ES-I3 (cell line): Measurements from ENCODE around the gene USP7.

ENCODE experiments used
- H3K36me3 ChIP-seq: 2 replicates; pipeline ENCODE4 v1.6.1; 2013; ENCODE audit warnings: mild to moderate bottlenecking, low read length, control low read depth, moderate library complexity; ENCODE audit not compliant: insufficient read depth
- H3K4me1 ChIP-seq: 2 replicates; pipeline ENCODE4 v1.6.1; 2013; ENCODE audit warnings: mild to moderate bottlenecking, control low read depth, low read length; ENCODE audit not compliant: insufficient read depth
- H3K9ac ChIP-seq: 2 replicates; pipeline ENCODE4 v1.6.1; 2013; ENCODE audit warnings: low read depth, mild to moderate bottlenecking, low read length, moderate library complexity
- H3K9me3 ChIP-seq: 2 replicates; pipeline ENCODE4 v1.6.1; 2013; ENCODE audit warnings: mild to moderate bottlenecking, low read length, moderate library complexity; ENCODE audit not compliant: control insufficient read depth, insufficient read depth

USP7 gene

DNA sequence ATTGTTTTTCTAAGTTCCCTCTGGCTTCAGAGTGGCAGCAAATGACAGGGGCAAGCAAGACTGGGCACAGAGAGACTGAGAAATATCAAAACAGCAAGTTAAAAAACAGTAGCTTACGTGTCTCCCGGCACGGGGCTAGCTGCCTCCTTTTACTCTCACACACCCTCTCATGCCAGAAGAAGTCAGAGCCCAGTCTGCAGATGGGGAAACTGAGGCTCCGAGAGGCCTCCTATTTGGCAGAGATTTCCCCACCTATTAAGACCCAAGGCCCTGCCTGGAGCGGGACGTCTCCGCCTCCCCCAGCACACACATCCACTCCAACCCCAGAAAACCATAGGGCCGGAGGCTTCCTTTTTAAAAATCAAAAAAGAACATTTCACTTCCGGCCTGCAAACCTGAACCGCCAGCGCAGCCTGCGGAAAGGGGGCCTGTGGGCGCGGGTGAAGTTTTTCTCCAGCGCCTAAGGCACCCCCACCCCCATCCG, 95.7 kb downstream of the USP7 start:
- Histone ChIP-seq H3K36me3 (no peaks in the 10 kb centered on the region), H3K9ac (peak overlapping the region; percentile 95), H3K9me3 (no peaks in the 10 kb centered on the region), H3K4me1 (peaks cover 34% of the 10 kb centered on the region)

DNA sequence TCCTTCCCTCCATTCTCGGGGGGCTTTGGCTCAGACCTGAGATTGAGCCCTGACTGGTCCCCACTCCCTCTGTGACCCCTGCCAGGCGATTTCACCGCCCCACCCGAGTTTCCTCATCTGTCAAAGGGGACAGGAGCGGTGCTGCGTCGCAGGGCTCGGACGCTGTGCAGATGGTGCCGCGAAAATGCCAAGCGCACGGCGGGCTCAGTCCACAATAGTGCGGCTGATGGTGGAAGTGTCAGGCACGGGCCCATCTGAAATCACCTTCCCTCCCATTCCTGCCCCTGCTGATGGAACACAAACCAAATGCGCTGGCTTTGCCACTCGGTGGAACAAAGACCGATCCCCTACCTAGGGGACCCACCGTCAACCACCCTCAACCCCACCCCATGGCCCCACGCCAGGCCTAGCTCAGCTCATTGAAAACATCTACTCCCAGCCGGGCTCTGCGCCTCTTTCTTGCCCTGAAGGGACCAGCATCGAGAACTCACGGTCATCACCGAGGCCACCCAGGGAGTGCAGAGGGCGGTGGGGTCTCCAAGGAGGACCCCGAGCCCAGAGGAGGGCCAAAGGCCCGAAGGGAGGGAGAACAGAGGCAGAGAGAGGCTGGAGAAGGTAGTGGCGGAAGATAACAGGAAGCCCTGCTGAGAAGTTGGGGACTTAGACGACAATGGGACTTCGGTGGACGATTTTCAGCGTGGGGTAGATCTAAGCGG, 96.3 kb downstream of the USP7 start:
- Histone ChIP-seq H3K36me3 (no peaks in the 10 kb centered on the region), H3K9me3 (no peaks in the 10 kb centered on the region), H3K9ac (peak overlapping the region; percentile 95), H3K4me1 (peaks cover 34% of the 10 kb centered on the region)

- H3K4me1 ChIP-seq: peaks cover 34% of the 10 kb centered on the region
Observed at GRCh38 chr16:8866884-8867215, 96.9 kb downstream of the USP7 start.

DNA sequence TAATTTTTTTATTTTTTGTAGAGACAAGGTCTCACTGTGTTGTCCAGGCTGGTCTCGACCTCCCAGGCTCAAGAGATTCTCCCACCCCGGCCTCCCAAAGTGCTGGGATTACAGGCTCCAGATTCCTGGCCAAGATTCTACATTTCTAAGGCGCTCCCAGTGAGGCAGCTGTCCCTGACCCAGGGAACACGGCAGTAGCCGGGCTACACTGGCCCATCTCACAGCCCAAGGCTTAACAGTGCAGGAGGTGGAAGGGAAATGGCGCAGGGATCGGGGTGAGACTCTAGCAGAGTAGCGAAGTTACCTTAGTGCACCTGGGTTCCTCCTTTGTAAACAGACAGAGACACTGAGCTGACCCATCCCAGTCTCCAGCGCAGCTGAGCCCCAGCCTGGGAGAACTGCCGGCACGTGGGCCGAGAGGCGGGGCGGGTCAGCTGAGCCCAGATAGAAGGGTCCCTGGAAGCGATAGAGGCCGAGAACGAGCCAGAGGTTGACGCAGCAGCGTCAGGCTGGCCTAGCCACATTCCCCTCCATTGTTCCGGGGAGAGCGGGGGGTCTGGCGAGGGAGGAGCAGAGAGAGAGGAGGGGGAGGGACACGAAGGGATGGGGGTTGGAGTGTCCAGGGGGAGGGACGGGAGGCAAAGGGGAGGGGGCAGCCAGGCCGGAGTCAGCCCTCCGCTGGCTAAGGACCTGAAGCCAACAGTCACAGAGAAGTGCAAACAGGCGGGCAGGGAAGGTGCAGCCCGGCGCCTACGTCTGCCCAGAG, 97.4 kb downstream of the USP7 start:
- Histone ChIP-seq H3K9ac (peak overlapping the region; percentile 95), H3K36me3 (no peaks in the 10 kb centered on the region), H3K4me1 (peaks cover 33% of the 10 kb centered on the region), H3K9me3 (no peaks in the 10 kb centered on the region)

More at GRCh38 chr16:8866884-8867215, 96.9 kb downstream of the USP7 start:
- Histone ChIP-seq H3K36me3 (no peaks in the 10 kb centered on the region), H3K9ac (peak overlapping the region; percentile 95; the same call in 1 of the 2 replicates), H3K9me3 (no peaks in the 10 kb centered on the region)

- H3K36me3 ChIP-seq: no peaks in the 10 kb centered on the region
- H3K9ac ChIP-seq: no peak overlapping the region; the same call in 1 of the 2 replicates
- H3K4me1 ChIP-seq: peaks cover 29% of the 10 kb centered on the region
- H3K9me3 ChIP-seq: no peaks in the 10 kb centered on the region
Observed at GRCh38 chr16:8865145-8865882, 98.4 kb downstream of the USP7 start.

DNA sequence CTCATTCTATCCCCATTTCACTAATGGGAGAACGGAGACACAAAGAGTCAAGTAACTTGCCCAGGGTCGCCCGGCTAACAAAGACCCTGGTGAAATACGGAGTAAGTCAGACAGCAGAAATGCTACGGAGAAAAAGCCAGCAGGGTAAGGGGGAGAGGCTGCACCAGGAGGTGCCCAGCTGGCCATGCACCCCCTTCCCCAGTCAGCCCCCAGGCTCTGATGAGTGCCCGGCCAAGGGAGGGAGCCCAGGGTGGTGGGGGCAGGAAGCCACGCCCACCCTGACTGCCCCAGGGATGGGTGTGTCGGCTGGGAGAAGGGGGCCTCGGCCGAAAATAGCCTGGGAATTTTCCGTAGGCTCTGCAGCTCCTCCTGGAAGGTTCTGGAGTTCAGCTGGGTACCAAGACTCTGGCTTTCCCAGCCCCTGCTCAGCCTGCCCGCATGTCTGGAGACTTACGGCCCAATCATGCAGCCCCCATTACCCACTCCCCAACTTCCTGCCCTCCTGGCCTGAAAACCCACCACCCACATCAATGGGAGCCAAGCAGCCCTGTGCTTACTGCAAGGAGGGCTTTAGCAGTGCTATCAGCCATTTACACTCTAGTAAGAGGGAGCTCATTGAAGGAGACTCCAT, 99.1 kb downstream of the USP7 start:
- Histone ChIP-seq H3K4me1 (peaks cover 29% of the 10 kb centered on the region), H3K9me3 (no peaks in the 10 kb centered on the region), H3K9ac (no peak overlapping the region)

DNA sequence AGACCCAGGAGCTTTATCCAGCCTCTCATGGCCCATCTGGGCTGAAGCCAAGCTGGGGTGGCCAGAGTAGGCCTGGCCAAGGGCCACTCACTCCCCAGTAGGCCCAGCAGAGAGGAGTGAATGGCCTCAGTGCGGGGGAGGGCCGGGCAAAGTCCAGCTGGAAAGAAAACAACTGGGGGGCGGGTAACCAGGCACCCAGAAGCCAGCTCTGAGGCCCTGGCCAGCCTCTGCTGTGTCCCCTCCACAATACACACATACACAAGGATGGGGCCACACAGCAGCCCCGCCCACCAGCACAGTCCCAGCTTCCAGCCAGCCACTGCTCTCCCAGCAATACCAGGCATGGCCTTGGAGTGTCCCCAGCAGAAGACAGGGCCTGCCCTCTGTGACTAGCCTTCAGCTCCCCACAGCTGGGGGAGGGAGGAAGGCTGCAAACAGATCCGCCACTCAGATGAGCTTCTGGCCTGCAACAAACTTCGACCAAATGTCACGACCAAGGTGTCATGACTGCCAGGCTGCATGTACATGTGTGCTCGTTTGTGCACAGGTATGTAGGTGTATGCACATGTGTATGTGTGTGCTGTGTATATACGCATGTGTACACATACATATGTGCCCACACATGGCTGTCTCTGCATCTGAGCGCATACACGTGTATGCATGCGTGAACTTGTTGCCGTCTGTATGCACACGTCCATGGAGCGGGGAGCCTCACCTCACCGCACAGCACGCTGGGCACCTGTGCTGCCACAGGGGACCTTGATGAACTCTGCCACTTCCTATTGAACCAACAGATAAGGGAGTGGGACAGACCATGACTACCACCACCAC, 99.9 kb downstream of the USP7 start:
- H3K9me3 ChIP-seq: no peaks in the 10 kb centered on the region
- H3K4me1 ChIP-seq: peaks cover 29% of the 10 kb centered on the region
- no peak overlapping the region for H3K9ac ChIP-seq
- H3K36me3 ChIP-seq: no peaks in the 10 kb centered on the region

More for the DNA sequence above, 99.1 kb downstream of the USP7 start:
- H3K36me3 ChIP-seq: no peaks in the 10 kb centered on the region

- Histone ChIP-seq H3K4me1 (peaks cover 29% of the 10 kb centered on the region), H3K9me3 (no peaks in the 10 kb centered on the region), H3K36me3 (no peaks in the 10 kb centered on the region), H3K9ac (no peak overlapping the region)
Observed at GRCh38 chr16:8862309-8863130, 101.2 kb downstream of the USP7 start.

- no peak overlapping the region for H3K9ac ChIP-seq
- no peaks in the 10 kb centered on the region for H3K9me3 ChIP-seq
- peaks cover 29% of the 10 kb centered on the region for H3K4me1 ChIP-seq
- H3K36me3 ChIP-seq: no peaks in the 10 kb centered on the region
Observed at GRCh38 chr16:8861563-8862308, 102.0 kb downstream of the USP7 start.

DNA sequence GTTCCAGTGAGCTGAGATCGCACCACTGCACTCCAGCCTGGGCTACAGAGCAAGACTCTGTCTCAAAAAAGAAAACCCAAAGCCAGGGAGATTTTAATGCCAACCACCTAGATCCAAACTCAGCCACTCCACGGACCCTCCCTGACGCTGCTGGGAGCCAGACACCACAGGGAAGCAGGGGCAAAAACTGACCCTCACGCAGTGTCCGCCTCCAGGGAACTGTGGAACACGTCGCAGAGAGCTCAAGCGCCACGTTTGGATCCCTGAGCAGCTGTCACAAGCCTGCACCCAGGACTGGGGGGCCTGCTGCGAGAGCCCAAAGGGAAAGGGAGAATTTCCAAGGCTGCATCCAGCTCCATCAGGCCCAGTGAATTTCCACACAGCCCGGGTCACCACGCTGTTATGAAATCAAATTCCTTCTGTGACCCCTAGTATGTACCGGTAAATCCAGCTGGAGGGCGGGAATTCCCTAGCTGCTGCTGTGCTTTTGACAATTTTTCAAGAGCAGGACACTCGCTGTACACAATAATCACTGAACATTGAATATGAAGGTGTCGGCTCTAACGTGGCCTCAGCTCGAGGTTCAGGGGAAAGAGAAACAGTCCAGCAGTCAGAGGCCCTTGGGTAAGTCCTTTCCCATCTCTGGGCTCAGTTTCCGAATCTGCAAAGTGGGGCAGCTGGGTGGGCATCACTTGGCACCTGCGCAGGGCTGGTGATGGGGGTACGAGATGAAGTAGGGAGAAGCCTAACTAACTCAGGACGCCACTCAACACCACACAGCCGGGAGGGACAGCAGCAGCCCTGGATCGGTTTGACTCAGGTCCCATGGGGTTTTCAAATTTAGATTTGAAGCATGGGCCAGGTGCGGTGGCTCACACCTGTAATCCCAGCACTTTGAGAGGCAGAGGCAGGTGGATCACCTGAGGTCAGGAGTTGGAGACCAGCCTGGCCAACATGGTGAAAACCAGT, 103.5 kb downstream of the USP7 start:
- Histone ChIP-seq H3K9me3 (no peaks in the 10 kb centered on the region), H3K9ac (no peak overlapping the region), H3K36me3 (0 out of 2 replicates have a peak, but pooled peaks cover 7% of the 10 kb centered on the region), H3K4me1 (peaks cover 19% of the 10 kb centered on the region)

DNA sequence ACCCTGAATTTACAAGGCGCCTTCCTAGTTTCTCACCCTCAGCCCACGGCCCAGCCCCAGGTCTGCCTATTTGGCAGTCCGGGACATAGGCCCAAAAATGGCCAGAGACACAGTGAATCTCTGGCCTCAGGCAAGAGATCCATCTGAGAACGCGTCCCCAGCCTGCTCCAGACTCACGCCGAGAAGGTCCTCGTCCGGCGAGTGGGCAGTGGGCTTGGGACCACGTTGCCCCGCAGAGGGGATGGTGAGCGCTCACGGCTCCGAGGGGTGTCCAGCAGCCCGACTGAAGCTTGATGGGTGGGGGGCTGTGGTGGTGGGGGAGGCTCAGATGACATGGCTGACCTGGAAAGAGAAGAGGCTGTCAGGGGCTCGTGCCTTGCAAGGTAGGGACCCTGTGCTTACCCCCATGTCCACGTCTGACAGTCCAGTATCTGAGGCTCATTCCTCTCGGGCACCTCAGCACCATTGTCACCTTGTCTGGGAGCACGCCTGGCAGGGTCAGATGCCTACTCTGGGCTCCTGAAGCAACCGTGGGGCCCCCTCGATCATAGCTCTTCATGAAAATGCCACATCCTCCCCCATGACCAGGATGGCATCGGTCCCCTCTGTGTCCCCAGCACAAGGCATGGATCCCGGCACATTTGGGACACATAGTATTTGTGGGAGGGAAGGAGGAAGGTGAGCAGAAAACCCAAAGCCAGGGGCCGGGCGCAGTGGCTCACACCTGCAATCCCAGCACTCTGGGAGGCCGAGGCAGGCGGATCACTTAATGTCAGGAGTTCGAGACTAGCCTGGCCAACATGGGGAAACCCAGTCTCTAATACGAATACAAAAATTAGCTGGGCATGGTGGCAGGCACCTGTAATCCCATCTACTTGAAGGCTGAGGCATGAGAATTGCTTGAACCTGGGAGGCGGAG, 104.5 kb downstream of the USP7 start:
- 0 out of 2 replicates have a peak, but pooled peaks cover 7% of the 10 kb centered on the region for H3K36me3 ChIP-seq
- H3K9ac ChIP-seq: no peak overlapping the region
- H3K9me3 ChIP-seq: no peaks in the 10 kb centered on the region
- H3K4me1 ChIP-seq: peaks cover 12% of the 10 kb centered on the region
